Hematopoietic multipotent progenitor cell treated with erythropoietin and hydrocortisone succinate and interleukin-3 and kit ligand, for 8 days (in vitro differentiated cells): ENCODE measurements around the gene RNASE13.

Source experiments
- DNase-seq: peaks from one replicate; pipeline ENCODE4 v3.0.0-alpha.2; 2015

The RNASE13 gene, protein sequence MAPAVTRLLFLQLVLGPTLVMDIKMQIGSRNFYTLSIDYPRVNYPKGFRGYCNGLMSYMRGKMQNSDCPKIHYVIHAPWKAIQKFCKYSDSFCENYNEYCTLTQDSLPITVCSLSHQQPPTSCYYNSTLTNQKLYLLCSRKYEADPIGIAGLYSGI

DNA sequence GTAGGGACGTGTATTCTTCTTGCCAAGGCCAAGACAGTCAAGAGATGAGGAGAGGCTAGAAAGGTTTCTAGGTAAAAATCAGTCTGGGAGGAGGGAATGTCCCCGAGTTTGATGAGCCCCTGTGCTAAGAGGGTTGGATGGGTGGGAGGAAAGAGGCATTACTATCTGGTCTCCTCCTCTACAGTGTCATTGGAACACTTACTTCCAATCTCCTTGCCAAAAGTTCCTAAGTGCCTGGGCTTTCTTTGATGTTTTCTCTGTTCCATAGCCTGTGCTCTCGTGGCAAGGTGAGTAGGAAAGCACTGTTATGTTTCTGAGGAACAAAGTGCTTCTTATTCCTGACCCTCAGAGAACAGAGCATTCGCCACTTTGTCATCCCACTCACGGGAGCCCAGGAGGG, at the start of gene RNASE13:
RNASE13 (minus strand) TSS at position 101 of the 400 bp plus-strand sequence. CDS start 519 bp downstream, outside the sequence.
- no peak for DNase-seq

DNA sequence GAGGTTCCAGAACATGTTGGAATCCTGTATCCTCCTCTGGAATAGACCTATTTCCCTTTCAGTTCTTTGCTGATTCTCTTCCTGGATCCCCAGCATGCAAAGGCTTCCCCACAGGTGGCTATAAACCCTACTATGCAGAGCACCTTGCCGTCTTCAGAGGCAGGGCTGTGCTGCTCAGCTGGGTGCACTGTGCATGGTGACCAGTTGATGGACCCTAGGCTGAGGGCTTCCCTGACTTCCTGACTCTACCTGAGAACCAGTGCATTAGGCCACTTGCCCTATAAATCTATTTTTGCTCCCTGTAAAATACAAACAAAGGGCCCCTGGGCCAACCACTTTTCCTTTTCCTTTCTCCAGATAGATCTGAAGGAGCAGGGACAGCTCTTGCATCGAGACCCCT, 49.8 kb upstream of the RNASE13 start:
- no peak for DNase-seq

DNA sequence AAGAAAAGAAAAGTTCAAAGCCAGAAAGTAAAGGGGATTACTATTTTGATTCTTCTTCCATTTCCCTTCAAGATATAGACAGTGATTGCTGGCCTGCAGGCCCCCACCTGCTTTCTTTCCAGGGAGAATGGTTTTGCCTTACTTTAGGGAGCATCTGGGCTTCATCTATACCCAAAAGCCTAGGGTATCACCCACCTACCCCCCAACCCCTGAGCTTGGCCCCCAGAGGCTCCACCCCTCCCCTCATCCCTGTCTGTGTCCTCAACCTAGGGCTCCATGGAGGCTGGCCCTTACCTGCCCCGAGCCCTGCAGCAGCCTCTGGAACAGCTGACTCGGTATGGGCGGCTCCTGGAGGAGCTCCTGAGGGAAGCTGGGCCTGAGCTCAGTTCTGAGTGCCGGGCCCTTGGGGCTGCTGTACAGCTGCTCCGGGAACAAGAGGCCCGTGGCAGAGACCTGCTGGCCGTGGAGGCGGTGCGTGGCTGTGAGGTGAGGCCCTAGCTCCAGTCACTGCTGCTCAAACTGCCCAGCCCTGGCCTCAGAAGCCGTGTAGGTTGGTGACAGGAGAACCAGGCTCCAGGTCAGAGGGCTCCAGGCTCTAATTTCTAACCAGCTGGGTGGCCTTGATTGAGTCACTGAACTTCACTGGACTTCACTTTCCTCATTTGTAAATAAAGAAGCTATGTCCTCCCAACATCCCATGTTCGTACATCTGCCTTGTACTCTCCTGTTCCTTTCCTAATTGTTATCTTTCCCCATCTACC, 49.1 kb upstream of the RNASE13 start:
- DNase-seq = no peak

DNA sequence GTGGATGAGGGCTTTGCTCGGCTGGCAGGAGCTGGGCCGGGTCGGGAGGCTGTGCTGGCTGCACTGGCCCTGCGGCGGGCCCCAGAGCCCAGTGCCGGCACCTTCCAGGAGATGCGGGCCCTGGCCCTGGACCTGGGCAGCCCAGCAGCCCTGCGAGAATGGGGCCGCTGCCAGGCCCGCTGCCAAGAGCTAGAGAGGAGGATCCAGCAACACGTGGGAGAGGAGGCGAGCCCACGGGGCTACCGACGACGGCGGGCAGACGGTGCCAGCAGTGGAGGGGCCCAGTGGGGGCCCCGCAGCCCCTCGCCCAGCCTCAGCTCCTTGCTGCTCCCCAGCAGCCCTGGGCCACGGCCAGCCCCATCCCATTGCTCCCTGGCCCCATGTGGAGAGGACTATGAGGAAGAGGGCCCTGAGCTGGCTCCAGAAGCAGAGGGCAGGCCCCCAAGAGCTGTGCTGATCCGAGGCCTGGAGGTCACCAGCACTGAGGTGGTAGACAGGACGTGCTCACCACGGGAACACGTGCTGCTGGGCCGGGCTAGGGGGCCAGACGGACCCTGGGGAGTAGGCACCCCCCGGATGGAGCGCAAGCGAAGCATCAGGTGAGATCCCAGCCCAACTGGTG, 47.0 kb upstream of the RNASE13 start:
- no peak for DNase-seq

DNA sequence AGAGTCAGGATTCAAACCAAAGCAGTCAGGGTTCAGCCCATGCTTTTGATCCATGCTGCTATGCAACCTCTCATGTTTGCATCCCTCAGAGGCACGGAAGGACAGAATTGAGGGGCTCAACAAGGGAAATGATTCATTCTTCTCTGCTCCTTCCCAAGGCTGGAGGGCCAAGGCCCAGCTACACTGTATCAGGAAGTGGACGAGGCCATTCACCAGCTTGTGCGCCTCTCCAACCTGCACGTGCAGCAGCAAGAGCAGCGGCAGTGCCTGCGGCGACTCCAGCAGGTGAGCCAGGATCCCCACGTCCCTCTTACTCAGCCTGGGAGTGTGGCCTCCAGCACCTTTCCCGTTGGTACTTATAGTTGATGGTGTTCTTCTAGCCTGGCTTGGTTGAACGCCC, 44.1 kb upstream of the RNASE13 start:
- DNase-seq = no peak

DNA sequence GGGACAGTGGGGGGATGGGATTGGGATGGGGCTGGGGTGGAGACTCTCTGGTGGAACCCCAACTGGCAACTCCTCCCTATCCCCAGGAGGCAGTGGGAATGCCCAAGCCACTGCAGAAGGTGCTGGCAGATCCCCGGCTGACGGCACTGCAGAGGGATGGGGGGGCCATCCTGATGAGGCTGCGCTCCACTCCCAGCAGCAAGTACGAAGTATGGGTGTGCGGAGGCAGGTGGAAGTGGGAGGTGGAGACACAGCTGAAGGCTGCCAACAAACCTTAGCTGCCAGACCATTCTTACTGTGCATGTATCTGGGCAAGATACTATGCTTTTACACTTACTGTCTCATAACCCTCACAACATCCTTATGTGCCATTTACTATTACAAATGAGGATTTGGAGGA, 43.7 kb upstream of the RNASE13 start:
- no peak for DNase-seq

DNA sequence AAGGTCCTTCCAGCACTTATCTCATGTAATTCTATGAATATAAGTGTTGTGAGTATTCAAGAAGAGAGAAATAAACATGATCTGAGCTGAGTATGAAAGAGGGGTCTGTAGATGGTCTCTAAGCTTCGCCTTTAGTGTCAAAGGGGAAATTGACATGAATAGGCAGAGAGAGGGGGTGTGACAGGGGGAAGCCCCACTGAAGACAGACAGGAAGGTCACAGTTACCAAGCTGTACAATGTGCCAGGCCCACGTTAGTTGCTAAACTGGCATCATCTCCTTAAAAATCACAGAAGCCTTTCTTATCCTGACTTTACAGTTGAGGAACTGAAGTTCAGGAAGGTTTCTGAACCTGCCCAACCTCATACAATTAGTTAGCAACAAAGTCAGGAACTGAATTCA, 43.1 kb upstream of the RNASE13 start:
- no peak for DNase-seq

DNA sequence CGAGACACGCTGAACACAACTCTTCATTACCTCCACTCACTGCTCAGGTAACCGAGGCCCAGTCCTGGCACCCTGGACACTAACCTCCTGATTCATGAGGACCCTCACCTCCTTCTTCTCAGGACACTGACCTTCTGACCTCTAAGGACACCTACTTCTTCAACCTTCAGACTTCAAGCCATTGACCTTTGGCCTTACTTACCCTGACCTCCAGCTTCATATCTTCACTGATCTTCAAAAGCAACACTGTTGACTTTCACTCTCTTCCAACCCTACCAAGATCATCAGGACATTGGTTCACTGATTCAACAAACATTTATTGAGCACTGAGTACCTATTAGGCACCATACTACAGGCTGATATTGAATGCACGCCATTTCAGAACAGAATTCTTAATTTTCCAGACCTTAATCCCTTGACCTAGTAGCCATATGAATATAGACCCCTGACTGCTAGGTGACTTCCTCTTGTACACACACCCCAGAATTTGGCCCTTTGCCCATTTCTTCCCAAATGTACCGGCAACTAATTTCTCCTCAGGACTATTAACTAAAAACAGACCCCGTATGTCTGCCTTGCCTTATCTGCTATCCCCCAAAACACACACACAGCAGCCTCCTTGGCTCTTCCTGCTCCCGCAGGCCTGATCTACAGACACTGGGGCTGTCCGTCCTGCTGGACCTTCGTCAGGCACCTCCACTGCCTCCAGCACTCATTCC, 41.3 kb upstream of the RNASE13 start:
- DNase-seq = no peak

DNA sequence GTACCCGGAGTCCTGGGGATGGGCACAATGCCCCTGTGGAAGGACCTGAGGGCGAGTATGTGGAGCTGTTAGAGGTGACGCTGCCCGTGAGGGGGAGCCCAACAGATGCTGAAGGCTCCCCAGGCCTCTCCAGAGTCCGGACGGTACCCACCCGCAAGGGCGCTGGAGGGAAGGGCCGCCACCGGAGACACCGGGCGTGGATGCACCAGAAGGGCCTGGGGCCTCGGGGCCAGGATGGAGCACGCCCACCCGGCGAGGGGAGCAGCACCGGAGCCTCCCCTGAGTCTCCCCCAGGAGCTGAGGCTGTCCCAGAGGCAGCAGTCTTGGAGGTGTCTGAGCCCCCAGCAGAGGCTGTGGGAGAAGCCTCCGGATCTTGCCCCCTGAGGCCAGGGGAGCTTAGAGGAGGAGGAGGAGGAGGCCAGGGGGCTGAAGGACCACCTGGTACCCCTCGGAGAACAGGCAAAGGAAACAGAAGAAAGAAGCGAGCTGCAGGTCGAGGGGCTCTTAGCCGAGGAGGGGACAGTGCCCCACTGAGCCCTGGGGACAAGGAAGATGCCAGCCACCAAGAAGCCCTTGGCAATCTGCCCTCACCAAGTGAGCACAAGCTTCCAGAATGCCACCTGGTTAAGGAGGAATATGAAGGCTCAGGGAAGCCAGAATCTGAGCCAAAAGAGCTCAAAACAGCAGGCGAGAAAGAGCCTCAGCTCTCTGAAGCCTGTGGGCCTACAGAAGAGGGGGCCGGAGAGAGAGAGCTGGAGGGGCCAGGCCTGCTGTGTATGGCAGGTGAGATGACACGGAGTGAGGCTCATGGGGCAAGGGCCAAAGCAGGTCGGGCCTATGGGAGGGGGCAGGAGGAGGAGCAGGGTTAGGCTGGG, 40.0 kb upstream of the RNASE13 start:
- DNase-seq = no peak

DNA sequence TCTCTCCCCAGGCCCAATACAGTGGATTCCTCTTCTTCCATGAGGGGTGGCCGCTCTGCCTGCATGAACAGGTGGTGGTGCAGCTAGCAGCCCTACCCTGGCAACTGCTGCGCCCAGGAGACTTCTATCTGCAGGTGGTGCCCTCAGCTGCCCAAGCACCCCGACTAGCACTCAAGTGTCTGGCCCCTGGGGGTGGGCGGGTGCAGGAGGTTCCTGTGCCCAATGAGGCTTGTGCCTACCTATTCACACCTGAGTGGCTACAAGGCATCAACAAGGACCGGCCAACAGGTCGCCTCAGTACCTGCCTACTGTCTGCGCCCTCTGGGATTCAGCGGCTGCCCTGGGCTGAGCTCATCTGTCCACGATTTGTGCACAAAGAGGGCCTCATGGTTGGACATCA, 39.3 kb upstream of the RNASE13 start:
- no peak for DNase-seq

DNA sequence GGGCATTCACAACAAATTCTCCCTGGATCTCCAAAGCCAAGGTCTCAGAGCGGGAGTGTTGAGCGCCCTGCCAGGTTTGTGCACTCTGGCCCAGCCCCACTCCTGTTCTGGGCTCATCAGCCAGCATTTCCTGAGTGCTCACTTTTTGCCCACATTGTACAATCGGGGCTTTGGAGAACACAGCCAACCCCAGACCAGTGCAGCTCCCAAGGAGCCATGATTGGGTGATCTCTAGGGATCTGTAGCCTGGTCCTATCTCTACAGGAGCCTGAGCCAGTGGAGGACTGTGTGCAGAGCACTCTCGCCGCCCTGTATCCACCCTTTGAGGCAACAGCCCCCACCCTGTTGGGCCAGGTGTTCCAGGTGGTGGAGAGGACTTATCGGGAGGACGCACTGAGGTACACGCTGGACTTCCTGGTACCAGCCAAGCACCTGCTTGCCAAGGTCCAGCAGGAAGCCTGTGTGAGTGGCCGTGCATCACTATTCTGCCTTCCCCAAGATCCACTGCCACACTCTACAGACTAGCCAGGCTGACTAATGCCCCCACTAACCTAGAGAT, 38.3 kb upstream of the RNASE13 start:
- no peak for DNase-seq

DNA sequence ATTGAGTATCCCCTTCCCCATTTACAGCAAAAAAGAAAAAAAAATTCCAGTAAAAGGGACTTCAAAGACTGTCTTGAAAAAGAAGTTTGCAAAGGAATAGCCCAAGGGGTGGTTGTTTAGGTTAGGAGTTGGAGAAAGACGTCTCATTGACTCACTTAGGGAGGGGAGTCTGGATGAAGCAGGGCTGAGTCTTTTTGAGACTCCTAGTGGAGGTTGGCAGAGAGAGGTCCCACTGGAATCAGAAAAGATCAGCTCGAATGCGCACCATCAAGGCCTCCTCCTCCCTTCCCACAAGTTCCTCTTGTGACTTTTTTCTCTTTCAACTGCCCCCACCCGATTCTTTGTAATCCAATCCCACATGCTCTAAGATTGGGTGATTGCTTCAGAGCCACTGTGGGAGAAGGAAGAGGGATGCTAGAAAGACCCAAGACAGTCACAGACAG, 37.4 kb upstream of the RNASE13 start:
- no peak for DNase-seq

DNA sequence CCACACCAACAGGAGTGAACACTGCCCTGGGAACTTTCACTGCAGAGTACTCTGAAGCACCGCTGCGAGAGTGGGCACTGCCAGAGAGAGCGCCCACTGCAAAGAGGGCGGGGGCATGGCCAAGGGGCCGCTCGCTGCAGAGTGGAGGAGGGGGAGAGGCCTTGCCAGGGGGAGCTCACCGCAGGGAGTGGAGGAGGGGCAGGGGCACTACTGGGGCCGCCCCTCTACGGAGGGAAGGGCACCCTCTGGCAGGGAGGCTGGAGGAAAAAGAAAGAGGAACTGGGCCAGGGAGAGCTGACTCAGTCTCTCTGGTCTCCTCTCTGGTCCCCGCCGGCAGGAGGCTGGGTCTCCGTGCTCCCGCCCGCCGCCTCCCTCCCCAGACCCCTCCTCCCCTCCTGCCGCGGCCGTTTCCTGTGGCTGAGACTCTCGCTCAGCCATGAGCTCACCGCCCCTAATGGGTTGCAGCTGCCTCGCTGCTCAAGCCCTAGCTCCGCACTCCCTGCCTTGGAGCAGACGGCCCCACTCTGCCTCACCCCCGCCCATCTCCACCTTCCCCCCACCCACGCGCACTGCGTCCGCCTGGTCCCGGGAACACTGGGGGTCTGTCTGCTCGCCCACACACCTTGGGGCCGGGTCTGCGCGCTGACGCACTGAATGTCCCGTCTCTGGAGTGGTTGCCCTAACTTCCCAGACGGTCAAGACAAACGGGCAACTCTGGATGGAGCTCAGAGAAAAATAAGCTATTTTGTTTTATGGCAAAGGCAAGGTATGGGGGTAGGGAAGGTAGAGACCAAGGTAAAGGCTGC, 36.8 kb upstream of the RNASE13 start:
- DNase-seq = peak; percentile 36

DNA sequence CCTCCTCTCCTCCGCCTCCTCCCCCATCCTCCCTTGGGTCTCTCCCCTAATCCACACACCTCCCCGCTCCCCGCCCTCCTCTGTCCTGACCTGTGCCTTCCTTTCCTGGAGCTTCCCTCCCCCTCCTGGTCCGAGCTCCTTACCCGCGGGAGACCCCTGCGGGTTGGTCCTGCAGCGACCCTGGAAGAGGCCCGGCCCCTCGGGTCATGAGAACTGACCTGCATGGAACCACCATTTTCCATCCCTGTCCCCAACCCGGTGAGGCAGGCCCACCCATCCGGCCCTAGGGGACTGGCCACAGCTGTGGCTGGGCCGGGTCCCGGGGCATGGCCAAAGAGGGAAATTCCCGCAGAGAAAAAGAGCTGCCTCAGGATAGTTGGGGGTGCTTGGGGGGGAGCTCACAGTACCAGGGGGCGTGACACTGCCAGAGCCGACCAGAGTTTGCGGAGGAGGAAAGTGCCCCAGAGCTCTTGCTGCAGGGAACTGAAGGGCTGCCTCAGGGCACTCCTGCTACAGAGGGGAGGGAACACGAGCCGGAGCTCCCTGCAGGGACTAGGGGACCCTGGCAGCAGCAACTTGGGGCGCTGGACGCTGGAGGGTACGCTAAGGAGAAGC, 36.1 kb upstream of the RNASE13 start:
- no peak for DNase-seq

DNA sequence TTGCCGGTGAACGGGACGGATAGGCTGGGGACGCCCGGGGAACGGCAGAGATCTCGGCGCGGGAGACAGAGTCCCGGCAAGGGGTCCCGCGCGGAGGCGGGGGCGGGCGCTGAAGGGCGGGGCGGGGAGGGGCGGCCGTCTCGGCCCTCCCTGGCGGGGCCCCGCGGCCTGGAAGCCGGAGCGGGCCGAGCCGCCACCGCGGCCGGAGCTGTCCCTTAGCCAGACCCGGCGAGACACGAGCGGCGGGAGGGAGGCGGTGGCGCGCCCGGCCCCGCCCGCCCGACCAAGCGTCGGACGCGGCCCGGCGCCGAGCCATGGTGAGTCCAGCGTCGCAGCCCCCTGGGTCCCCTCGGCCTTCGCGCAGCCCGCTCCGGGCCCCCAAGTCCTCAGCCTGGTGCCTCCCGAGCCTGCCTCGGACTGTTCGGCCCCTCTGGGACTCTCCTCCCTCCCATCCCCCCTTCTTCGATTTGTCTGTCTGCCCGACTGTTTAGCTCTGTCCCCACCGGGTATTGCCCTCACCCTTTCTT, 35.5 kb upstream of the RNASE13 start, which contains the start of gene ARHGEF40:
ARHGEF40 (plus strand) TSS at position 222 of the 527 bp plus-strand sequence; CDS start at position 315, 93 bp downstream.
- no peak for DNase-seq

DNA sequence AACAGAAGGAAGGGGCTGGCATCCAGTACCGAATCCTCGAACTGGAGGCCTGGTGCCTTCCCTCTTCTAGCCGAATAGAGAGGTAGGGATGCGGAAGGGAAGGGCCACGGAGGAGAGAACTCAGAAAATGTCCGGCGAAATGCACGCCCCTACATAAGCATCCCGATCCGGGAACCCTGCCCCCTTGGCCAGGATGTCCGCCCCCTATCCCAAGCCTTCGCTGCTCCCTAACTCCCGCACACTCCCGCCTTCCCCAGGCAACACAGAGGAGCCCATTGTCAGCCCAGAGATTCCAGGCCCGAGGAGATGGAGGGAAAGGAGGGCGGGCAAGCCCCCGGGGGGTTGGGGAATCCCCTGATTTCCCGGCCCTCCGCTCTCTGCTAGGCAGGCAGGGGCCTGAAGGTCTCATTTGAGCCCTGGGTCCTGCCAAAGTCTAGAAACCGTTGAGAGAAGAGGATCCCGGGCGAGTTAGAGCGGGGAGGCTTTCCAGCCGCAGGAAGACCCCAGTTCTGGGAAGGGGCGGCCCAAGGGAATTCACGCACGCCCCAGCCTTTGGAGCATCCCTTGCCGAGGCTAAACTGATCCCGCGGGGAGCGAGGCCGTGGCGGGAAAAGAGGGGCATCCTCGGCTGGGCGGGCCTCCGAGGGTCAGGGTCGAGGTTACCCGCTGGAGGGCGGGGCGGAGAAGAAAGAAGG, 34.9 kb upstream of the RNASE13 start:
- no peak for DNase-seq

DNA sequence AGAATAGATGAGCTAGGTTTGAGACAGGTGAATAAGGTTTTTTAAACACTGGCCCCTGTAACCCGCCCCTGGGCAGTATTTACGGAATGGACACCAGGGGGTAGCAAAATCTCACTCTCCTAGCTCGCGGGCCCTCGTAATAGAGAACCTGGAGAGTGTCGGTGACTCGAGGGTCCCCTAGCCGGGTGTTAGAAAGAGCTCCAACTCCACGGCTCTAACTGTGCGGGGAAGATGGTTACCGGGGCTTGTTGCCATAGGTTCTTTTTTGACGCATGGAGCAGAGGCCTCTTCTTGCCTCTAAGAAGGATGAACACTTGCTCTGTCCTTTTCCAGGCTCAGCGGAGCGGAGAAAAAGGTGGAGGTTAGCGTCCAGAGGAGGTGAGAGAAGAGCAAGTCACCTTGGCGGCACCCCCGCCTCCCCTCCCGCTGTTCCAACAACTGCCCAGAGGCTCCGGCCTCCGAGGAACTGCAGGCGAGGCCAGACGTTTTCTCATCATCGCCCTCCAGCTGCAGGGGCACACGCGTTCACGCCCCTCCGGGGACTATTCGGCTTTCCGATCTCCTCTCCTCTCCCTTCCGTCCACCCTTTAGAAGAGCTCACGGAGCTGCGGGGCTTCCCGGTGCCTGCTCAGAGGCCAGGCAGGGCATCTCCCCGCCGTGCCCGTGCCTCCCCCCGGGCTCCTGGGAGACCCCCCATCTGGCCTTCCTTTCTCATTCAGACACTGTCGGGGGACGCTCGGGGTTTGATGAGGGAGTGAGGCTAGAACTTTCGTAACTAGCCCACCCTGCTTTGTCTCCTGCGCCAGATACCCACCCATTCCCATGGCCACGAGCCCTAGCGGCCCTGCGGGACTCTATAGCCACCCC, 34.1 kb upstream of the RNASE13 start:
- peak; percentile 62 for DNase-seq

DNA sequence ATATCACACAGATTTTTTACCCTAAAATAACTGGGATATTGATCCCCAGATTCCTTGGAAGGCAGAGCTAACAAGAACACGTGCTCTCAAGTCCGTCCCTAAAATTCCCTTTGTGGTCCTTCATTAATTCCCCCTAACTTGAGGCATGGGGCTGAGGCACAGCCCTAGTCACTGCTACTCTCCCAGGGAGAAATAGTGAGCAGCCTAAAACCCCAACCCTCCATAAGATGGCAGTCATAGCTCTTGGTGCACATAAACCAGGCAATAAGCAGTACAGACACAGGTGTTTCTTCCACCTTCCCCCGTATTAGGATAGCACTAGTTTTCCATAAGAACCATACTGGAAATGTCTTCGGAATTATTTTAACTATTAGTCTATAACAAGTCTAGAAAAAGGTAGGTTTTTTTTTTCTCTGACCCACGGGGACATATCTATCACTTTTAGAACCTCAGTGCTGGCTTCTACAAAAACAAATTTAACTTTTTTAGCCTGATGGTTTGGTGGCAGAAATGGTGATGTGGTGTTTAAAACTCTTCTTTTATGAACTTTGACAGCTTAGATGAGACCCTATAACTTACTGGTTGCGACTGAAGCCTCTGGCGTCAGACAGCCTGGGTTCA, 32.4 kb upstream of the RNASE13 start:
- DNase-seq = no peak
